GM06990 (cell line): ENCODE data around the gene CTRL.

Experiments
- DNase-seq: peaks from one replicate; pipeline ENCODE4 v3.0.0-alpha.2; 2011; ENCODE audit not compliant: insufficient read length; ENCODE audit errors: extremely low read depth
- H3K27me3 ChIP-seq: replicated peaks from 2 replicates; pipeline ENCODE4 v1.6.0; 2011; ENCODE audit warnings: low read length; ENCODE audit not compliant: control insufficient read depth, insufficient read depth
- H3K36me3 ChIP-seq: 2 replicates; pipeline ENCODE4 v1.5.1; 2011; ENCODE audit warnings: low read length; ENCODE audit not compliant: control insufficient read depth, insufficient read depth
- H3K4me3 ChIP-seq: replicated peaks from 2 replicates; pipeline ENCODE4 v1.5.1; 2011; ENCODE audit warnings: low read depth, mild to moderate bottlenecking, control low read depth, low read length
- TF ChIP-seq, protein P1 (sequence below): IDR thresholded peaks from 2 replicates; pipeline ENCODE4 v1.5.1; 2011; ENCODE audit warnings: low read length, control low read depth, mild to moderate bottlenecking, inconsistent platforms; ENCODE audit not compliant: insufficient read depth, poor library complexity, severe bottlenecking

The CTRL gene

DNA sequence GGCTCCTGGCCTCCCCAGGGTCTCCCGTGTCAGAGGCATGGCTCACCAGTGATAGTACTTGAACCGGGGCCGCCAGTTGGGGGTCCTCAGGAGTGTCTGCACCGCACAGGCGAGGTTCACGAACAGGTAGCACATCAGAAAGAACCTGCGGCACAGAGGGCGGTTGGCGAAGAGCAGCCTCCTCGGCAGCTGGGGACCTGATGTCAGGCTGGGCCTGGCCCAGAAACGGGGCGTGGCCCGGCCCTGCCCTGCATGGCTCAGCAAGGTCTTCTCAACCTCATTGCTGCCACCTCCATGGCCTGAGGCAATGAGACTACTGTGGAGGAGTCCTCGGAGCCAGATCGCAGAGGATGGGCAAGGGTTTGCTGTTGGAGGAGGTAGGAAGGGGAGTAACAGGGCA, 16.4 kb upstream of the CTRL start:
- H3K4me3 ChIP-seq, result no peak overlapping the region
- TF ChIP-seq, protein P1, sequence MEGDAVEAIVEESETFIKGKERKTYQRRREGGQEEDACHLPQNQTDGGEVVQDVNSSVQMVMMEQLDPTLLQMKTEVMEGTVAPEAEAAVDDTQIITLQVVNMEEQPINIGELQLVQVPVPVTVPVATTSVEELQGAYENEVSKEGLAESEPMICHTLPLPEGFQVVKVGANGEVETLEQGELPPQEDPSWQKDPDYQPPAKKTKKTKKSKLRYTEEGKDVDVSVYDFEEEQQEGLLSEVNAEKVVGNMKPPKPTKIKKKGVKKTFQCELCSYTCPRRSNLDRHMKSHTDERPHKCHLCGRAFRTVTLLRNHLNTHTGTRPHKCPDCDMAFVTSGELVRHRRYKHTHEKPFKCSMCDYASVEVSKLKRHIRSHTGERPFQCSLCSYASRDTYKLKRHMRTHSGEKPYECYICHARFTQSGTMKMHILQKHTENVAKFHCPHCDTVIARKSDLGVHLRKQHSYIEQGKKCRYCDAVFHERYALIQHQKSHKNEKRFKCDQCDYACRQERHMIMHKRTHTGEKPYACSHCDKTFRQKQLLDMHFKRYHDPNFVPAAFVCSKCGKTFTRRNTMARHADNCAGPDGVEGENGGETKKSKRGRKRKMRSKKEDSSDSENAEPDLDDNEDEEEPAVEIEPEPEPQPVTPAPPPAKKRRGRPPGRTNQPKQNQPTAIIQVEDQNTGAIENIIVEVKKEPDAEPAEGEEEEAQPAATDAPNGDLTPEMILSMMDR, result no peak
- no peak for DNase-seq
- no peaks in the 10 kb centered on the region for H3K27me3 ChIP-seq
- H3K36me3 ChIP-seq, result peaks cover 47% of the 10 kb centered on the region

DNA sequence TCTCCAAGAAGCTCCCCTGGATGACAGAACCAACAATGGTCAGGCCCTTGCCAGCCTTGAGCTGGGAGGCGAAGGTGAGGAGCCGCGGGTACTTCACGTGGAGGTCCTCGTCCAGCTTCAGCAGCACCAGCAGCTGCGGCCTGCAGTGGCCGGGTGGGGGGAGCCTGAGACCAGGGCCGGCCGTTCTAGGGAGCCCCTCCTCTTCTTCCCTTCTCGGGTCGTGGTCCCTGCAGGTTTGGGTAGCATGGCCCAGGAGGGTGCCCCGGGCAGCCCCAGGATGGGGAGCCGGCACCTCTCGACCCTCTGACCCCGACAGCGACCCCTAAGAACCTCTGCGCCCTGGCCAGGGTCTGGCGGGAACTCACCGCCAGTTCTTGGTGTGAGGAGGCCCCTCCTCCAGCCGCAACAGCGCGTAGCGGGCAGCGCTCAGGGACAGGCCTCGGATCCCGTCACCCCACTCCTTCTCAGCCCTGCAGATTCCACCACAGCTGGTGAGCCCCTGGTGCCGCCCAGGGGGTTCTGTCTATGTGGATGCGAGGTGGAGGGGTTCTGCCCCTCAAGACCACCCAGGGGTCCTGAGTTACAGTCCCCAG, 15.4 kb upstream of the CTRL start:
- DNase-seq, result no peak
- Histone ChIP-seq H3K27me3 (no peaks in the 10 kb centered on the region), H3K4me3 (no peak overlapping the region), H3K36me3 (peaks cover 50% of the 10 kb centered on the region)
- TF ChIP-seq, protein P1, result no peak

DNA sequence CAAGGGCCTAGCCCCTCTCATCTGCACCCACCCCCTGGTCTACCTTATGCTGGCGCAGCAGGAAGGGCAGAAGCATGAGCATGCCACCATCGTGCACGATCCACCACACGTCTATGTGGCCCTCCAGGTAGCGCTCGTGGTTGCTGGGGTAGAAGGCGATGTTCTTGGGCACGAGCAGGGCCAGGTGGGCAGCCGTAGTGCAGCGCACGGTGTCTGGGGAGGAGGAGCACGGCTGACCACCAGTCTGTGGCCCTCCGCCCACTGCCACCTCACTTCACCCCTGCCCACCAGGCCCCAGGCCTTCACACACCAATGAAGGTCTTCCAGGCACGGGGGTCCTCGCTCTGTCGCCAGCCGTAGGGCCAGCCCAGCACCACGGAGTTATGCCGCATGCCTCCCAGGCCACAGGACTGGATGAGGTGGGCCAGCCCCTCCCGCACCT, 14.5 kb upstream of the CTRL start:
- no peak for DNase-seq
- H3K27me3 ChIP-seq, result no peaks in the 10 kb centered on the region
- H3K4me3 ChIP-seq, result no peak overlapping the region
- TF ChIP-seq, protein P1, result no peak
- H3K36me3 ChIP-seq, result peaks cover 49% of the 10 kb centered on the region

DNA sequence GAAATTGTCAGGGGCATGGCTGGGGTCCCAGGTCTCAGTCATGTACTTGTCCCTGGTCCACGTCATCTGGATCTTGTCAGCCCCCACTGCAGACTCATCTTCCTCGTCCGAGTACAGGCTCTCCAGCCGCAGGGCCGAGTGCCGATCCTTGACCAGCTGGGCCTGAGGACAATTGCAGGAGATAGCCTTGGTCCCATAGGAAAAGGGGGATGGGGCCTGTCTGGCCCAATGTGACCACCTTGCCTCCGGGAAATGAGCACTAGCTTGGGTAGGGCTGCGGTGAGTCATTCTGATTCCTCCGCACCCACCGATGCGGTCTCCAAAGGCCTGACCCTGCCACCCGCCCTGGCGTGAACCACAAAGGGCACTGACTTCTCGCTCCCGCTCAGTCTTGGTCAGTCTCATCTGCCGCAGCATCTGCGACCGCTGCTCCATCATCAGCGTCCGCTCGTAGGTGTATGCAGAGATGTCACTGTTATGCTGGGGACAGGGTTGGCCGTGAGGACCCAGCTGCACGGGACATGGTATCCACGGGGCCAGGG, 13.8 kb upstream of the CTRL start:
- DNase-seq, result peak; percentile 13
- Histone ChIP-seq H3K27me3 (no peaks in the 10 kb centered on the region), H3K4me3 (no peak overlapping the region), H3K36me3 (peaks cover 43% of the 10 kb centered on the region)
- TF ChIP-seq, protein P1, result no peak

DNA sequence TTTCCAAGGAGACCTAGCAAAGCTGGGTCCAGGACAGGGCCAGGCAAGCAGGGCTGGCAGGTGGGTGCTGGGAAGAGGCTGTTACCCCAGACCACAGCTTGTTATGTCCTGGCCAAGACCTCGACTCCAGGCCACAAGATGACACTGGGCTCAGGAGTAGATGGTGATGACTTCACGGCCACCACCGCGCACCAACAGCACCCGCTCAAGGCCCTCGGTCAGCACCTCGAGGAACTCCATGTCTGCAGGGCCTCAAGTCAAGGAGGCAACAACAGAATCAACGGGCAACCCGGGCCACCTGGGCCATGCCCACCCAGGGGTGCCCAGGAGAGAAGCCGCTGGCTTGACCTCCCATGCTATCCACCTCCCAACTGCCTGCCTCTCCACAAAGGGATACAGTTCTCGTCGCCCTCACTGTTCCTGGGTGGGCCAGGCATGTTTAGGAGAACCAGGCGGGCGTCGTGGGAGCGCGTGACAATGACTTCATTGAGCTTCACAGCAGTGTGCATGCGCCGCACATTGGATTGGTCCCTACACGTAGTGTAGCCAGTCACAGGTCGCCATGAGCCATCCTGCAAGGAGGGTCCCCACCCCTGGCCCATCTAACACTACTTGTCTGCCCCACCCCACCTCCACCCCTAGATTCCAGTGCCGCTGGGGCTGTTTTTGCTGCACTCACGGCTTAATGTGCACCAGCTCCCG, 13.2 kb upstream of the CTRL start:
- Histone ChIP-seq H3K36me3 (peaks cover 43% of the 10 kb centered on the region), H3K27me3 (no peaks in the 10 kb centered on the region), H3K4me3 (no peak overlapping the region)
- DNase-seq, result peak; percentile 21
- TF ChIP-seq, protein P1, result no peak
